DOHH2 (cell line): Measurements from ENCODE around the gene LRRC8E.

Source experiments
- EZH2phosphoT487 ChIP-seq: fragments of 200-600 bp; sonication (generic); IDR thresholded peaks from 2 replicates; pipeline ENCODE4 v1.6.1; 2017; ENCODE audit warnings: borderline replicate concordance, mild to moderate bottlenecking, antibody characterized with exemption, low read length, moderate library complexity, mixed read lengths
- TF ChIP-seq, protein P1 (sequence below): fragments of 200-600 bp; sonication (generic); IDR thresholded peaks from one replicate; pipeline ENCODE4 v1.5.1; 2014; ENCODE audit warnings: antibody characterized with exemption, mild to moderate bottlenecking, low read depth, low read length; ENCODE audit not compliant: poor library complexity, severe bottlenecking

- TF ChIP-seq, protein P1, sequence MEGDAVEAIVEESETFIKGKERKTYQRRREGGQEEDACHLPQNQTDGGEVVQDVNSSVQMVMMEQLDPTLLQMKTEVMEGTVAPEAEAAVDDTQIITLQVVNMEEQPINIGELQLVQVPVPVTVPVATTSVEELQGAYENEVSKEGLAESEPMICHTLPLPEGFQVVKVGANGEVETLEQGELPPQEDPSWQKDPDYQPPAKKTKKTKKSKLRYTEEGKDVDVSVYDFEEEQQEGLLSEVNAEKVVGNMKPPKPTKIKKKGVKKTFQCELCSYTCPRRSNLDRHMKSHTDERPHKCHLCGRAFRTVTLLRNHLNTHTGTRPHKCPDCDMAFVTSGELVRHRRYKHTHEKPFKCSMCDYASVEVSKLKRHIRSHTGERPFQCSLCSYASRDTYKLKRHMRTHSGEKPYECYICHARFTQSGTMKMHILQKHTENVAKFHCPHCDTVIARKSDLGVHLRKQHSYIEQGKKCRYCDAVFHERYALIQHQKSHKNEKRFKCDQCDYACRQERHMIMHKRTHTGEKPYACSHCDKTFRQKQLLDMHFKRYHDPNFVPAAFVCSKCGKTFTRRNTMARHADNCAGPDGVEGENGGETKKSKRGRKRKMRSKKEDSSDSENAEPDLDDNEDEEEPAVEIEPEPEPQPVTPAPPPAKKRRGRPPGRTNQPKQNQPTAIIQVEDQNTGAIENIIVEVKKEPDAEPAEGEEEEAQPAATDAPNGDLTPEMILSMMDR = no peak
- TF ChIP-seq EZH2phosphoT487 = peak; percentile 8; the same call in 1 of the 2 replicates
These were observed 28.0 kb downstream of the LRRC8E start for GRCh38 chr19:7916103-7916954.
